ENCODE measurements around the gene TCN2.

- no peak for TF ChIP-seq EP300 (IDR thresholded peaks at IDR 0.05)
- TF ChIP-seq CTCF (IDR thresholded peaks at IDR 0.05) = no peak
- TF ChIP-seq POLR2A (IDR thresholded peaks at IDR 0.05) = no peak
Observed at GRCh38 chr22:30655532-30655931, 48.6 kb downstream of the TCN2 start.

All from tibial nerve (tissue), 4 donors.